ENCODE data around the gene PLAAT3.
A peak's percentile ranks its signal among the peaks of the same experiment; 100 is the strongest.
"Not testable (repeated sequence)": the region's sequence is repeated elsewhere in the genome, so short reads cannot be mapped to it uniquely, and the experiment has no call there.

Gene PLAAT3

GRCh38 chr11:63537293-63538101, 76.7 kb downstream of the PLAAT3 start:
- DNase-seq (ENCODE audit: low read depth in 2 of 2), result no peak

- no peak for DNase-seq (ENCODE audit: low read depth in 2 of 2)
Observed at GRCh38 chr11:63536669-63537292, 77.5 kb downstream of the PLAAT3 start, which contains the start of gene PLAAT4. PLAAT4 (plus strand) TSS chr11:63536808; CDS start chr11:63536869, 61 bp downstream.

- DNase-seq (ENCODE audit: low read depth in 2 of 2), result no peak
Observed at GRCh38 chr11:63535734-63536133, 78.5 kb downstream of the PLAAT3 start.

DNA sequence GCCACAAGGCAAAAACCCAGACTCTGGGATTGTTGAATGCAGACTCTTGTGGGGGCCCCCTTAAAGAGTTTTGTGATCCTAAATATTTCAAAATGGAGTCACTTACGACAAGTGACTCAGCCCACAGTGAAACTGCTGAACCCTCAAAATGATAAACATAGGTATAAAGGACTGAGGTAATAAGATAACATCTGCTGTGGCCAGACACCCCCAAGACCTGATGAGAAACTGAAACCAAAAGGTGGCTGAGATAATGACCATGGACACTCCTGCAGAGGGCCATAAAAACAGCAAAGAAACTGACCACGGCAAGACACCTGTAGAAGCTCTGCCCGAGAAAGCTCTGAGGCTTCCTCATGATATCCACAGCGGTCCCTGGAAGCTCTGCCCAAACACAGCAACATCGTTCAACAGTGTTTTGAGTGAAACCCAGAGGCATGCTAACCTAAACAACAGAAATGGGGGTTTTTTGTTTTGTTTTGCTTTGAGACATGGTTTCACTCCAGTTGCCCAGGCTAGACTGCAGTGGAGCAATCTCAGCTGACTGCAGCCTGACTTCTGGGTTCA, 79.3 kb downstream of the PLAAT3 start:
- no peak for DNase-seq (ENCODE audit: low read depth in 2 of 2)

GRCh38 chr11:63534076-63534475, 80.2 kb downstream of the PLAAT3 start:
- DNase-seq (ENCODE audit: low read depth in 2 of 2), result no peak

DNA sequence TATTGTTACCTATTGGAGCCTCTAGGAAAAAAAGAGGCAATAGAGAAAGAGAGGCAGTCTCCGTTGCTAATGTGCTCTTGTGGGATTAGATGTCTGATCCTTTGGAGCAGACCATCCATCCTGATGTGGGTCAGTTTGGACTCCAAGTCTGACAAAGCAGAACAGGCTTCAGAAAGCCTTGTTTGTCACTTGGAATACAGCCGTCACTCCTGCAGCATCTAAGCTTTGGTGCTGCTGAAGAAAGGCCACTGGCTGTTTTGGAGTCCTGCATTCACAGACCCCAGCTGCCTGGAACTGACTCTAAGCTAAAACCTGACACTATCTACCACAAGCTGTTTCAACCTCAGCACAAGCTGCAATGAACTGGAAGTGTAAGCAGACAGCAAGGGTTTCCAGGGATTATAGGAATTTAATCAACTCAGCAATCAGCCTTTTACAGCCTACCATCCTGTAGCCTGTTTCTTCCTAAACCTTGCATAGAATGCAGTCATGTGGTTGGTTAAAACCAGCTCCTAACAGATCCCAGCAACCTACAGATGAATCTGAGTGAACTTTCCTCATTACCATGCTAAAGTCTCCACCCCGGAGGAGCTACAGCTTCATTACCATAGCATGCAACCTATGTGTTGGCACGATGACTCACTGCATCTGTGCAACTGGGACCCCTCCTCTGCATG, 81.3 kb downstream of the PLAAT3 start:
- no peak for DNase-seq (ENCODE audit: low read depth in 2 of 2)

- DNase-seq (ENCODE audit: low read depth in 2 of 2), result no peak
Observed at GRCh38 chr11:63532117-63532516, 82.1 kb downstream of the PLAAT3 start.

DNA sequence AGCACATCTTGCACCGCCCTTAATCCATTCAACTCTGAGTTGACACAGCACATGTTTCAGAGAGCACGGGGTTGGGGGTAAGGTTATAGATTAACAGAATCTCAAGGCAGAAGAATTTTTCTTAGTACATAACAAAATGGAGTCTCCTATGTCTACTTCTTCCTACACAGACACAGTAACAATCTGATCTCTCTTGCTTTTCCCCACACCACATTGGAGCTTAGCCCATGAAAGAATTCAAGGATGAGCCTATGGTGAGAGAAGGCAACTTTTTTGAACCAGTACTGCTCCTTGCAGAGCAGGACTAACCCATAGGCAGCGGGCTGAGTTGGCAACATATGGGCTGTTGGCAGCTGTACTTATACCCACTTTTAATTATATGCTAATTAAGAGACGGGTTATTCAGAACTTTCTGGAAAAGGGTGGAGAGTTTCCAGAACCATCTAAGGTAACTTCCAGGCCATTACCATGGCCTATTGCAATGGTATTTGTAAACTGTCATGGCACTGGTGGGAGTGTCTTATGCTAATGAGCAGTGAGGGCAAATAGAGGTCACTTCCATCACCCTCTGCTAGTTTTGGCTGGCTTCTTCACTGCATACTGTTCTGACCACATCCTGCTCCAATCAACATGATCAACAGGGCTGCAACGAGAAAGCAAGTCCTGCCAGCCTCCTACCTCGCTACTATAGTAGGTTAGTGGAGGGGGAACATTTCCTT, 83.0 kb downstream of the PLAAT3 start:
- DNase-seq (ENCODE audit: low read depth in 2 of 2), result peak in 1 of 2 donors; percentile 31

- no peak for DNase-seq (ENCODE audit: low read depth in 2 of 2)
Observed at GRCh38 chr11:63530021-63530420, 84.2 kb downstream of the PLAAT3 start.

- not testable (repeated sequence) for DNase-seq (ENCODE audit: low read depth in 2 of 2)
Observed at GRCh38 chr11:63529373-63529772, 84.9 kb downstream of the PLAAT3 start.

- not testable (repeated sequence) for DNase-seq (ENCODE audit: low read depth in 2 of 2)
Observed at GRCh38 chr11:63528729-63529278, 85.4 kb downstream of the PLAAT3 start.

DNA sequence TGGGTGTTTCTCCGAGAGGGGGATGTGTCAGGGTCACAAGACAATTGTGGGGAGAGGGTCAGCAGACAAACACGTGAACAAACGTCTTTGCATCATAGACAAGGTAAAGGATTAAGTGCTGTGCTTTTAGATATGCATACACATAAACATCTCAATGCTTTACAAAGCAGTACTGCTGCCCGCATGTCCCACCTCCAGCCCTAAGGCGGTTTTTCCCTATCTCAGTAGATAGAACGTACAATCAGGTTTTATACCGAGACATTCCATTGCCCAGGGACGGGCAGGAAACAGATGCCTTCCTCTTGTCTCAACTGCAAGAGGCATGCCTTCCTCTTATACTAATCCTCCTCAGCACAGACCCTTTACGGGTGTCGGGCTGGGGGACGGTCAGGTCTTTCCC, 86.1 kb downstream of the PLAAT3 start:
- not testable (repeated sequence) for DNase-seq (ENCODE audit: low read depth in 2 of 2)

- DNase-seq (ENCODE audit: low read depth in 2 of 2), result no peak
Observed at GRCh38 chr11:63527667-63528066, 86.6 kb downstream of the PLAAT3 start.

Data from activated CD8-positive, alpha-beta memory T cell treated with anti-CD3 and anti-CD28 coated beads for 4 hours (primary cell).